Kidney glomerular epithelial cell (primary cell): Measurements from ENCODE around the gene PCBP4.
A peak's percentile ranks its signal among the peaks of the same experiment; 100 is the strongest.

Experiments
- DNase-seq: peaks from one replicate; lab custom pipeline; 2025; lab: John Stamatoyannopoulos, UW

PCBP4 gene

DNA sequence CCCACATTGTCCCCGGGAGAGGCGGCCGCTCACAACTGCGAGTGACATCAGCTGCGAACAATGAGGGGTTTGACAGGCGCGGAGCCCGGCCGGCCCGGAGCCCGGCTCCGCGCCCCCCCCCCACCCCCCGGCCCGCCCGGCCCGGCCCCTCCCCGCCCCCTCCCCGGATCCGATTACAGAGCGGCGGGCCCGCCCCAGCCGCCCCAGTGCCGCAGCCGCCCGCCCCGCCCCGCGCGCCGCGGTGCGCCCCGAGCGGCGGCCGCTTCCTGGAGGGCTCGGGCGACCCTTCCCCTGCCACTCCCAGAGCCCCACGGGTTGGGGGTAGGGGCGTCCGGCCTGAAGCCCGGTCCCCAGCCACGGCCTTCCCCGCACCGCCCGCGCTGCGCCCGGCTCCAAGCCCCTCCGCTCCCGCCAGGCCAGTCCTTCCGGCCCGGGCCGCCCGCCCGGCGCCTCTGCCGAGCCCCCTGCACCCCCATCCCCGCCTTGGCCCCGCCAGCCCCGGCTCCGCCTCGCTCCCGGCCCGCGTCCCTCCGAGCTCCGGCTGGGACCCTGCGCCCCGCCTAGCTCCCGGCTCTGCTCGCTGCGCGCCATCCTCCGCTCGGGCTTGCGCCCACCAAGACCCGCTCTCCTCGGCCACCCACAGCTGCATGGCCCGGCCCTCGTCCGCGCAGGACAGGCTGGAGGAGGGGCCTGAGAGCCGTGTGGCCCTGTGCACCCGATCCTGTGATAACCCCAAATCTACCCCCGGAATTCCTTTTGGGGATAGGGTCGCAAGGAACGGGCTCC lies at the start of gene PCBP4:
TSS of gene PCBP4 (minus strand) at position 71 of the 786 bp plus-strand sequence. CDS start 6,214 bp downstream, outside the sequence.
- peak; percentile 11 for DNase-seq

DNA sequence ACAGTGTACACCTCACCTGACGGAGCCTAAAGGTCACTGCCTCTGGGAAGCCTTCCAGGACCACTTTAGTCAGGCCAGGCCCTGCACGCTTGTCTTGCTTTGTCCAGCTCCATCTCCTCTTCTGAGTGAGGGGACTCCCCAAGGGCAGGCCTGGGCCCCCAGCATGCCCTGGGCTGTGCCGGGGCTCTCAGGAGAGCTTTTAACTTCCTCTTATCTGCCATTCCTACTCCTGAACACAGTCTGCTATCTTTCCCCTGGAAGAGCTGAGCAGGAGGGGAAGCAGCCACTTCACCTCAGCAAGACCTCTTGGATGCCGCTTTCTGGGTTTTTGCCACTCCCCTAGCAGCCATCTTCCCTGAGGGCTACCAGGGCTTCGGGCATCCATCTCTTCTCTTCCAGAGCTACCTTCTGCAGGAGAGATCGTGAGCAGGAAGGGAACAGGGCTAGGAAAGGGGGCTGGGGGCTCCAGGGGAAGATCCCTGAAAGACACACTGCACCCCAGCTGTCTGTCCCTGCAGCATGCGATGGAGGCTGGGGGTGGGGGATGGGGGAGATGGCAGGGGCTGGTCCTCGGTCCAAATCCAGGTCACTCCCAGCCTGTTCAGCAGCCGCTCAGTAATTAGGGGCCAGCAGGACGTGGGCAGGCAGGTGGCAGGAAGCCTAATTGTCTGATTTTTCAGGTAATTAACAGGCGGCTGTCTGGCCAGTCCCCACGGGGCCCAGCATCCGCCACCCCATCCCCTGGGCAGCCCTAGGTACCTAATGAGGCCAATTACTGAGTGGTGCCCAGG lies 48.4 kb upstream of the PCBP4 start:
- no peak for DNase-seq

DNA sequence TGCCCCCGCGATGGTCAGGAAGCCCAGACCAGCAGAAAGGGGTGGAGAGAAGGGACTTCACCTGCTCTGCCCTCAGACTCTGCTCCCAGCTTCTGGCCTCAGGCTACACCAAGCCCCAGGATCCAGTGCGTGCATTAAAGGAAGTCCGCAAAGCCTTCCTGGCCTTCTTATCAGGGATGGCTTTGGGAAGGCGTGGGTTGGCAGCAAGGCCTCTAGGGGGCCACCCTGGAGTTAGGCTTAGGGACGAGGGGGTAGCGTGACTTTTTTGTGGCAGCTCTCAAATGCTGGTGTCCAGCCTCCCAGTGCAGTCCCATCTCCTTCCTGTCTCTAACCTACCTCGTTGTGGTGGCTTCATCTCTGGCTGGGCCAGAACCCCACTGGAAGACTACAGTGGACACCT lies 47.4 kb upstream of the PCBP4 start:
- DNase-seq: no peak

DNA sequence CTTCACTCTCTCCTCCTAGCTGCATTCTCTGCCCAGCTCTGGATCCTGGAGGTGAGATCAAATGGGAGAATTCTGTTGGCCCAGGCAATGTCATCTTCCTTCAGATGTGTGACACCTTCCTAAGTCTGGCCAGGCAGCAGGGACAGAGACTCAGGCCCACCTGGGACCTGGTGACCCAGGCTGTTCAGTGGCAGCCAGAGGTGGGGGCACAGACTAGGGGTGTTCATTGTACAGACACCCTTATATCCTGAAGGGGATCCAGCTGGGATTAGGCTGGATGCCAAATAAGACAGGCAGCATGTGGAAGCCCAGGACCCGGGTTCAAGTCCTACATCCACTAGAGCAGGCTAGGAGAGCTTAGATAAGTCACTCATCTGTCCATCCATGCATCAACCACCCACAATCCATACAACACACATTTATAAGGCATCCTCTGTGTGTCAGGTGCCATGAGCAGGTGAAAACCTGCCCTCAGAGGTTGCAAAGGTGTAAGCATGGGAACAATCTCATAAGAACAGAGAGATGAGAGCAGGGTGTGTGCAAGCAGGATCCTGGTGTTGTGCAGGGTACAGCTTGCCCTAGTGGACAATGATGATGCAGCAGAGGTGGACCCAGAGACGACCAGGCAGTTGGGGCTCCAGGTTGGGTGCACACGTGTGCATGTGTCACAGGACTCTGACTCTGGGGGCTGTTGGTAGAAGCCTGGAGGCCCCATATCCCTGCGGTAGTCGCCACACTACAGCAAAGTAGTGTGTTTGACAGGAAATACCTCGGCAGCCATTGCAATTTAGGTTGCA lies 46.7 kb upstream of the PCBP4 start:
- DNase-seq: no peak

DNA sequence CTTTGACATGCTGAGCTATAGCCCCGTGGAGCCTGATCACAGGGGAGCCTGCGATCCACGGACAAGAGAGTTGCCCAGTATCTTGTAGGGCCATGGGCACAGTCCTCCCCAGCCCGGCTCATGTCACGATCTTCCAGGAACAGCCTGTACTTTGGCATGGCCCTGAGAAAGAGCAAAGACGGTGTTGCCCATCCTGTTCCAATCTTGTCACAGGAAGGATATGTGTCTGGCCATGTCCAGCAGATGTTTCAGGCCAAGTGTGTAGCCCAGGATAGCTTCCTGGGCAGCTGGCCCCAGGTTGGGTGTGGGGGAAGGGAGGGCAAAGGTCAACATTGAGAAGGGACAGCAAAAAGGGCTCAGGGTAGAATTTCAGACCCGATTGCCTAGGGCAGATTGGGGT lies 45.4 kb upstream of the PCBP4 start:
- DNase-seq: no peak

DNA sequence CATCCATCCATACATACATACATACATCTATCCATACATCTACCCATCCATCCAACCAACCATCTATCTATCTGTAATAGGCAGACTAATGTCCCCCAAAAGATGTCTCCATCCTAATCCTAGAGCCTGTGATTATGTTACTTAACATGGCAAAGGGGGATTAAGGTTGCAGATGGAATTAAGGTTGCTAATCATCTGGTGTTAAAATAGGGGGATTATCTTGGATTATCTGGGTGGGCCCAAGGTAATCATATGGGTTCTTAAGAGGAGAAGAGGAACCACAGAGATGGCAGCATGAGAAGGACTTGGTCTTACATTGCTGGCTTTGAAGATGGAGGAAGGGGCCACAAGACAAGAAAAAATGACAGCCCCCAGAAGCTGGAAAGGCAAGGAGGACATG lies 43.2 kb upstream of the PCBP4 start:
- DNase-seq: no peak

DNA sequence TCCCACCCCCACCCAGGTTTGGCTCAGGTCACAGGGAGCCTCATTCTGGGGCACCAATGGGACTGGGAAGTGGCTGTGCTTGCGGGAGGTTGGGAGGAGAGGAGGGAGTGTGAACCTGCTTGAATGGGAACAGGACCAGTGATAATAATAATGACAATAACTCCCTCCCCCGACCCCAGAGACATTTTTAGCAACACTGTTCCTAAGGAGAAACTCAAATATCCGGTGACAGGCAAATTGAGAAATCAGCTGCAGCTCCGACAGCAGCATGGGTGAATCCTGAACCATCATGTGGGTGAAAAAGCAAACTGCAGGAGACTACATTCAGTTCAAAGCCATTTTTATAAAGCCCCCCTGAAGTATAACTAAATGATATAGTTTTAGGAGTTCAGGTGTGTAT lies 40.0 kb upstream of the PCBP4 start:
- no peak for DNase-seq

DNA sequence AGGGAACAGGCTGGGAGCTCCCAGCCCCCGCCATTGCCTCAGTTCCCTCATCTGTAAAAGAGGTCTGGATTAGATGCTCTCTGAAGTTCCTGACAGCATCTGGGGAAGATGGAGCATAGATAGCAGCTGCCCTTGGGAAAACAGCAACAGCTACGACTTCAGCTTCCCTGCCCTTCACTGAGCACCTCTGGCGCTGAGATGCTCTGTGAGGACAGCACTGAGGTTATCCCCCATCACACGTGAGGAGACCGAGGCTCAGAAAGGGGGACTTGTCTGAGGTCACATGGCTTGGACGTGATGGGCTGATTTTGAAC lies 39.5 kb upstream of the PCBP4 start:
- DNase-seq: no peak

DNA sequence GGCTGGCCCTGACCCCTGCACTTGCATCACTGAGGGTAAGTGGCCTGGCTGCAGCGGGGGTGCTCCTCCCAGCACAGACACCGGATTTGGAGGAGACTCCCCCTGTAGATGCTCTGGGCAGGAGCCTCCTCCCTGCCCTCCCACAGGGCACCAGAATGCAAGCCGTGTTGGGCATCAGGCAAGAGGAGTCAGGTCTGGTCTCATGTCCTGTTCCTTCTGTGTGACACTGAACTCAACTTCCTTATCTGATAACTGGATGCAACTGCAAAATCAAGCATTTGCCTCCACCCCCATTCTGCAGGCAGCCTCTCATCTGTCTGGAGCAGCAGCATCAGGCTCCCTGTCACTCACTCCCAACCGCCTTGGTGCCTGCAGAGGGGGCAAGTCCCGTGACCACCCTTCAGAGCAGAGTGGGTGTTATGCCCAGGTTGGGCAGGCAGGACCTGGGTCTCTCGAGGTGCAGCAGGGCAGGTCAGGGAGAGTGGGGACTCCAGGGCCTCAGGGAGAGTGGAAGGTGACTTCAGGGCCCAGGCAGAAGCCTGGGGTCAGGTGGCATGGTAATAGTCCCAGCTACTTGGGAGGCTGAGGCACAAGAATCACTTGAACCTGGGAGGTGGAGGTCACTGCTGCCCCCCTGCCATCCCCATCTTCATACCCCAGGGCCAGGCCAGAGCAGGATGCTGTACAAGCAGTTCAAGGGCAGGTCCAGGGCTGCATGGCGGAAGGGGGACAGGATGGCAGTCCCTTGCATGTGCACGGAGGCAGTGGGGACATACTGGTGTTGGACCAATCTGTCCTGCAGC lies 39.0 kb upstream of the PCBP4 start:
- no peak for DNase-seq

DNA sequence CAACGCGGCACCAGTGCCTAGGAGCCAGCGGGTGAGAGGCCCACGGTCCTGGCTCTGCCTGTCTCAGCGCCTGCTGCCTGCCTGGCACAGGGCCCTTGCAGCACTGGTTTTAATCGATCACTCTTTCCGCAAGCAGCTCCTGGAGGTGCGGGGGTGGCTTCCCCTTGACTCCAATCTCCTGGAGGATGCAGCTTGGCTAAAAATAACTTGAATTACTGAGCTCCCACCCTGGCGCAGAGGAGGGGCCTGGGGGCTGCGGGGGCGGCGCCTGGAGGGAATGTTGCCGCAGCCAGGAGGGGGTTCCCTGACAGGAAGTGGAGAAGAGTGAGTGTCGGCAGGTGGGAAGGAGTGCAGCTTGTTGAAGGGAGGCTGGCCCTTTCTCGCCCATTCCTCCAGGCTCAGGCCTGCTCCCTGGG lies 38.3 kb upstream of the PCBP4 start:
- DNase-seq: peak; percentile 60

DNA sequence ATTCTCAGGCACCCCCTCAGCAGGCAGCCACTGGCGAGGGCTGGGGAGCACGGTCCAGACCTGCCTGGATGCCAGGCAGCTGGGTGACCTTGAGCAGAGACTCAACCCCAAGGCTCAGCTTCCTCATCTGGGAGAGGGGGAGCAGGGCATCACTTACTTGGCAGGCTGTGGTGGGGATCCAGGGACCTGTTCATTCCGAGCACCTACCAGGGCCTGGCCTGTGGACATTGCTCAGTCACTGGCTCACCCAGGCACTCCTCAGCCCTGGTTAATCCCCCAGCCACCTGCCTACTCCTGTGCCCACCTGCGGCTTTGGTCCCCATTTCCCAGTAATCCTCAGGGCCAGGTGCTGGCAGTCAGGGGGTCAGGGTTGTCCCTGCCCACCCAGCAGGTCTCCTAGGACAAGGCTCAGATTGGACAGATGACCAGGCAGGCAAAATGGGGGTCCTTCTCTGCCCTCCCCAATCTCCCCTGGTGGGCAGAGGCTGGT lies 37.7 kb upstream of the PCBP4 start:
- DNase-seq: no peak

DNA sequence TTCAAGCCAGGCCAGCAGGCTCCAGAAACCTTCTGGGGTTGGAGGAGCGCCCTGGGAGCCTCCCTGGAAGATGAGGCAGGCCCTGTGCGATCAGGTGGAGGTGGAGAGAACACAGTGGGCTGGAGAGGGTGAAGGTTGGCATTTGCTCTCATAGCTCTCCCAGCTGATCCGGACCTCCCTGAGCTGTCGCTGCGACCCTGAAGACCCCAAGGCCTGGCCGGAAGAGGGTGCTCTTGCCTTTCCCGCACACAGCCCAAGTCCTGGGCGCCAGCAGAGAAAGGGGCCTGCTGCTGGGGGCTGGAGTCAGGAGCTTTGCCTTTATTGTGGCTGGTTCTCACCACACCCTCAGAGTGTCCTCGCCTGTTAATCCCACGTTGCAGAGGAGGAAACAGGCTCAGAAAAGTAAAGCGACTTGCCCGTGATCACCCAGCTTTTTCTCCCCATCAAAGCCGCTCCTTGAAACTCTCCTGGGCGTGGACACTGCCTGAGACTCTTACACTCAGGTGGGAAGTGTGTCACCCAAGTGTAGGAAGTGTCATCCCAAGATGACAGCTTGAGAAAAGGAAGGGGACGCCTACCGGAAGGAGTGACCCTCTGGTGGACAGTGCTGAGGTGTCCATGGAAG lies 37.0 kb upstream of the PCBP4 start:
- DNase-seq: no peak

DNA sequence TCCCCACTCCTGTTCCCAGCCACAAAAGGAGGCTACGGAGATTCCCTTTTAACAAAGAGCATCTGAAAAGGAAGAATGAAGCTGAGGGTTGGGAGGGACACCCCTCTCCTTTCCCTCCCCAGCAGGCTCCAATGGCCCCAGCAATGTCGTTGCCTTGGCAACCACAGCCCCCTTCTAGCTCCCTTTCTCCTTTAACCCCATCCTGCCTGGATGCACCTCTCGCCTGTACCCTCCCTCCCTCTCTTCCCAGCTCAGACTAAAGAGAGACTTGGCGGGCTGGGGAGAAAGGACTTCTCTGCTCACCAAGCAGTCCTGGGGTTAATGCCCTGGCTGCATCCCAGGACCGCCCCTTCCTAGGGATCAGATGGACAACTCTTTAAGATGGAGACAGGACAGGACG lies 35.5 kb upstream of the PCBP4 start:
- no peak for DNase-seq

DNA sequence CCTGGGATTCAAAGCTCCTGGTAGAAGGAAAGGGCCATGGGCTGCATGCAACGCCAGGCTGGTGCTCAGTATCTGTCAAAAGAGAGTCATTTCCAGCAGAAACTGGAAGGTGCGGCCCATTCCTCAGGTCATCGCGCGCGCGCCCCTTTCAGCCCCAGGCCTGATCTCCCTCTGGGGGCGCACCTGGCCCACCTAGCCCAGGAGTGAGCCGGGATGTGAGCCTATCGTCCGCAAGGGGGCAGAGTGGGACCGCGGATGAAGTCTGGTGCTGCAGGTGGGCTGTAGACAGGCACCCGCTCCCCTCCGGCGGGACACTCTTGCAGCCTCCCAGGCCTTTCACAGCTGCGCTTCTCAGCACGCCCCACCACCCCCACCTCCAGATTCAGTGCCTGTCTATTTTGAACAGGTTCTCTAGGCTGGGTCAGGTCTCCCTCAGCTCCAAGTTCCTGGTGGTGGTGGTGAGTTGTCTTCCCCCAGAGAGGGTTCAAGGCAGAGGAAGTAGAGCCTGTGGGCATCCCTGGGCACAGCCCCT lies 34.3 kb upstream of the PCBP4 start:
- DNase-seq: peak; percentile 45

DNA sequence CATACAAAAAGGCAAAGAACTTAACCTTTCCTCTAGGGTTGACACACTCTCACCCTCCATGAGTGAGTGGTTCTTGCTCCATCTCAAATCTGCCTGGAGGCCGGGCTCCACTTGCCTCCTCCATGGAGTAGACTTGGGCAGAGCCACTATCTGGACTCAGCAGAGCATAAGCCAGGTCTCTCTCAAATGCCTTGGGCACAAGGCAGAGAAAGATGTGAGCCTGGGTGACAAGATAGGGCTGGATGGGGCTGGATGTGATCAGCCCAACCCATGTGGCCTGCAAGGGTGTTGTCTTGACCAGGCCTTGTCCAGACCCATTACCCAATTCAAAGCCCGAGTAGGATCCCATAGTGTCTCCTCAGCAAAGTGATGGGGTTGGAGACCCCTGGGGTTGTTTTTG lies 32.6 kb upstream of the PCBP4 start:
- no peak for DNase-seq

DNA sequence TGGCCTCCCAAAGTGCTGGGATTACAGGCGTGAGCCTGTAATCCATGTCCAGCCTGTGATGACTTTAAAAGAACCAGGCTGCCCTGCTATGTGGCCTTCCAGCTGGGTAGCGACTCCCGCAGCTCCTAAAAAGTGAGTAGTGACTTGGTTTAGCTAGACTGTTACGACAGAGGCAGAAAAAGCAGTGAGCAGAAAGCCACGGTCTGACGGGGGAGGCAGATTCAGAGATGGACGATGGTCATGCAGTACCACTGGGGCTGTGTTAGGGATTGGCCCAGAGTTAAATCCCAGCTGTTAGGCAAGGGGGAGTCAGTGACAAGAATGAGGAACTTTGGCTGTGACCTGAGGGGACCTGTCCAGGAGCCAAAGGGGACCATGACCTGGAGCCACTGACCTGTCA lies 31.5 kb upstream of the PCBP4 start:
- no peak for DNase-seq

DNA sequence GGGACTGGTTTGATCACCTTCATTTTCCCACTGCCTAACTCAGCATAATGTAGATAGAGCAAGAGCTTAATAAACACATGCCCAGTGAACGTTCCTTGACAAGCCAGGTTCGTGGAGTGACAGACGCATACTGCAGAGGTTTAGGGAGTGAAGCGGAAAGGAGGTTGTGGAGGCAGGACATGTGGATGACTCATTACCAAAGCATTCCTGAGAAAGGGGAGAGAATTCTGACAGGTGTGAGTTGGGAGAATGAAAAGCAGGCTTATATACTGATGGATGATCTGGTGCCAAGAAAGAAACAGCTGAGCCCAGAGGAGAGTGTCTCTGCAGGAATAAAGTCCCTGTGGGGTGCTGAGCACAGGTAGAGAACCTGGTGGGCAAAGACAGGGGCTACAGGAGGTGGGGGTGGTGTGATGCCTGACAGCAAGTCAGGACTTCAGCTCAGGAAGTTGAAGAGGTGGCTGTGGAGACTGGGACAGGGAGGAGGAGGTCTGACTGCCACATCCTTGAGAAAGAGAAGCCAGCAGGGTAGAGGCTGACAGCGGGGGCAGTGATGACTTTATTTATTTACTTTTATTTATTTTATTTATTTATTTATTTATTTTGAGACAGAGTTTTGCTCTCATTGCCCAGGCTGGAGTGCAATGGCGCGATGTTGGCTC lies 30.8 kb upstream of the PCBP4 start:
- DNase-seq: peak; percentile 76

DNA sequence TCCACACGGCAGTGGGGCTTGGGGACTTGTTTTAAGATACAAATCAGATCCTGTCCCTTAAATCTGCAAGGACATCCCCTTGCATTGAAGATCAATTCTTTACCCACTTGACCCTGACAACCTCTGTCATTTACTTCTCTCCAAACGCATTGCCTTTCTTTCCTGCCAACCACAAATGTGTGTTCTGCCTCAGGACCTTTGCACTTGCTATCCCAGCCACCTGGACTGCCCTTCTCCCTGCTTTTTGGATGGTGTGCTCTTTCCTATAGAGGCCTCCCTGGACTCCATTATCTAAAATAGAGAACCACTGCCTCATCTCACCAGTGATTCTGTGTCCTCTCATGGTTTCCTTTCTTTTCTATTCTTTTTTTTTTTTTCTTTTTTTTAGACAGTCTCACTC lies 29.9 kb upstream of the PCBP4 start:
- no peak for DNase-seq

DNA sequence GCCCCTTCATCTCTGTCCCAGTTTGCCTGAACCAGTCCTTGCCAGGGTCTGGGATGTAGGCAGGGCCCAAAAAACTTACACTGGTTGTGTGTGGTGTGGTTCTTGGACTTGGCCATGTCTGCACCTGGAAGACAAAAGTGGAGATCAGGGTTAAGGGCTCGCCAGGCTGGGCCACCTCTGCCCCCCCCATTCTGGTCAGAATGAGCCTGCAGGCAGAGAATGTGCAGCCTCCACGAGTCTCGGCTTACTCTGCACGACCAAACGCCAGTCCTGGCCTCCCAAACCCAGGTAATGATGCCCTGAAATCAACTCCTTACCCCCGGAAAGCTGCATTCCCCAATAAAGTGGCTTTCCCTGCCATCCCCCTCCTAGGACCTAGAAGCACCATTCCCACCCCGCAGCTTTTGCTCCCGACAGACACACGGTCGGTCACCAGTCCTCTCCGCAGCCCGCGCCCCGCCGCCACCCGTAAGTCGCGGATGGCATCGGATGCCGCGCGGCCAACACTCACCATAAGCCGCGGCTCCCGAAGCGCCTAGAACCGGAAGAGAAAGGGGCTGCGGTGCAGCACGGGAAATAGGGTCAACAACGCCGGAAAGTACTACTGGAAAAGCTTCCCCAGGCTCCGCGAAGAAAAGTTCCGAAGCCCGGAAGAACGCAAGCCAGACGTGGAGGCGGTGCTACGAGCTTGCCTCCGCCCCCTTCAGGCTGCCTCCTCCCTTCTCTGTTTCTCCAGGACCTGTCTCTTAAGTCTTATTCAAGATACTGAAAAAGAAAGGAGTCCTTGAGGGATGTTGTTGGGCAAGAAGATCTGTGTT lies 28.3 kb upstream of the PCBP4 start, which contains the start of gene RPL29:
TSS of gene RPL29 (minus strand) at position 550 of the 818 bp plus-strand sequence. CDS start at position 116, 434 bp downstream.
- peak; percentile 98 for DNase-seq
